Thyroid gland (tissue), 4 donors: ENCODE data around the gene DNTT. TPM values are rescaled to one million over a fixed set of nuclear protein-coding genes. Genes with fewer than 3 reads are reported as not detected.

Experiments used
- DNase-seq, 2 donors: peaks; one replicate each; pipeline ENCODE4 v3.0.0-alpha.2; 2019
- H3K27ac ChIP-seq, 3 donors: fragments of 200-600 bp; sonication (generic); 1 replicate in 2 of 3; 2 replicates in 1 of 3; pipeline ENCODE4 v1.5.1; 2016 to 2019; ENCODE audit warnings: mild to moderate bottlenecking in 1 of 3, moderate library complexity in 1 of 3
- H3K27me3 ChIP-seq: fragments of 200-600 bp; sonication (generic); one replicate; pipeline ENCODE4 v1.5.1; 2019
- H3K36me3 ChIP-seq, 2 donors: fragments of 200-600 bp; sonication (generic); one replicate each; pipeline ENCODE4 v1.5.1; 2016 to 2019
- H3K4me1 ChIP-seq, 2 donors: fragments of 200-600 bp; sonication (generic); one replicate each; pipeline ENCODE4 v1.5.1; 2017 to 2019
- H3K4me3 ChIP-seq, 3 donors: fragments of 200-600 bp; sonication (generic); replicated peaks in 1 of 3; 1 replicate in 2 of 3; 2 replicates in 1 of 3; pipeline ENCODE4 v1.5.1; 2016; ENCODE audit warnings: mild to moderate bottlenecking in 1 of 3
- H3K9me3 ChIP-seq: fragments of 200-600 bp; sonication (generic); one replicate; pipeline ENCODE4 v1.5.1; 2017
- CTCF ChIP-seq, 6 experiments: fragments of 200-600 bp in 3 of 6; fragments of 450-650 bp in 3 of 6; sonication (generic) in 3 of 6; IDR thresholded peaks; one replicate each; pipeline ENCODE4 v1.5.1; 2016 to 2019; ENCODE audit warnings: antibody characterized with exemption in 6 of 6, mild to moderate bottlenecking in 2 of 6, inconsistent platforms in 1 of 6, moderate library complexity in 1 of 6
- POLR2A ChIP-seq, 2 donors: fragments of 450-650 bp; IDR thresholded peaks; one replicate each; pipeline ENCODE4 v1.6.1; 2017; ENCODE audit warnings: antibody characterized with exemption in 2 of 2, mild to moderate bottlenecking in 2 of 2, moderate library complexity in 1 of 2
- WGBS, 2 donors: methylation state at CpG; one replicate each; pipeline ENCODE4 v1.1.5; 2017; 5-methylcytosine and 5-hydroxymethylcytosine counted together
- intact Hi-C: fragments of 100-400 bp; cut with DNase I; formaldehyde crosslinking; loops from one replicate; pipeline ENCODE4 v1.15.1; 2023
- total RNA-seq, 4 donors: library from RNA; depleted of rRNA; stranded (reverse); fragments of >200 nt; gene quantifications; one replicate each; pipeline ENCODE4 v1.2.3, GENCODE V29; 2016

Gene DNTT
- total RNA-seq, 4 donors from 2014 or later, result 0.88 TPM; not detected in 3

- H3K27me3 ChIP-seq, result no peaks in the 10 kb centered on the region
- H3K27ac ChIP-seq, result no peak overlapping the region
- H3K9me3 ChIP-seq, result no peaks in the 10 kb centered on the region
- DNase-seq, result no peak
- H3K36me3 ChIP-seq, result no peaks in the 10 kb centered on the region
- intact Hi-C loops, result no loop called here
- no peaks in the 10 kb centered on the region for H3K4me1 ChIP-seq
- H3K4me3 ChIP-seq, result no peak overlapping the region
- TF ChIP-seq POLR2A (IDR thresholded peaks at IDR 0.05) (no peak), CTCF (IDR thresholded peaks at IDR 0.05) (no peak)
These were observed 47.8 kb downstream of the DNTT start for GRCh38 chr10:96352027-96352426.

- Histone ChIP-seq H3K27ac (no peak overlapping the region), H3K27me3 (no peaks in the 10 kb centered on the region), H3K4me1 (no peaks in the 10 kb centered on the region), H3K9me3 (no peaks in the 10 kb centered on the region), H3K36me3 (no peaks in the 10 kb centered on the region), H3K4me3 (no peak overlapping the region)
- 68 to 69% methylated on average over 4 of the region's 4 CpGs for WGBS, 2 donors
- DNase-seq, result no peak
- TF ChIP-seq CTCF (IDR thresholded peaks at IDR 0.05) (no peak), POLR2A (IDR thresholded peaks at IDR 0.05) (no peak)
- intact Hi-C loops, result no loop called here
These were observed 48.3 kb downstream of the DNTT start for GRCh38 chr10:96352582-96352981.

GRCh38 chr10:96357038-96357620, 52.9 kb downstream of the DNTT start:
- 74 to 77% methylated on average over 8 of the region's 8 CpGs for WGBS, 2 donors
- no peak overlapping the region for H3K4me3 ChIP-seq
- no peak for DNase-seq
- no peaks in the 10 kb centered on the region for H3K27me3 ChIP-seq
- no peak overlapping the region for H3K27ac ChIP-seq
- H3K36me3 ChIP-seq, result no peaks in the 10 kb centered on the region
- H3K4me1 ChIP-seq, result no peaks in the 10 kb centered on the region
- H3K9me3 ChIP-seq, result no peaks in the 10 kb centered on the region
- TF ChIP-seq POLR2A (IDR thresholded peaks at IDR 0.05), result no peak
- TF ChIP-seq CTCF (IDR thresholded peaks at IDR 0.05), result no peak
- intact Hi-C loops, result no loop called here

GRCh38 chr10:96358851-96359540, 54.8 kb downstream of the DNTT start, which contains the start of gene OPALIN:
Gene OPALIN (minus strand): TSS chr10:96359002. CDS start chr10:96358896, 106 bp downstream.
- H3K36me3 ChIP-seq, result no peaks in the 10 kb centered on the region
- H3K4me1 ChIP-seq, result no peaks in the 10 kb centered on the region
- H3K9me3 ChIP-seq, result no peaks in the 10 kb centered on the region
- H3K4me3 ChIP-seq, result no peak within 1 kb of the TSS
- no peak within 1 kb of the TSS for H3K27ac ChIP-seq
- intact Hi-C loops, result no loop called here
- no peaks in the 10 kb centered on the region for H3K27me3 ChIP-seq
- no peak for TF ChIP-seq CTCF (IDR thresholded peaks at IDR 0.05)
- no peak for TF ChIP-seq POLR2A (IDR thresholded peaks at IDR 0.05)
- DNase-seq, result no peak
- WGBS, 2 donors, result 79 to 80% methylated on average over 7 of the region's 7 CpGs

GRCh38 chr10:96359616-96360015, 55.4 kb downstream of the DNTT start:
- intact Hi-C loops, result no loop called here
- H3K27me3 ChIP-seq, result no peaks in the 10 kb centered on the region
- no peaks in the 10 kb centered on the region for H3K36me3 ChIP-seq
- DNase-seq, result no peak
- no peak for TF ChIP-seq POLR2A (IDR thresholded peaks at IDR 0.05)
- no peak for TF ChIP-seq CTCF (IDR thresholded peaks at IDR 0.05)
- H3K4me3 ChIP-seq, result no peak overlapping the region
- H3K9me3 ChIP-seq, result no peaks in the 10 kb centered on the region
- H3K4me1 ChIP-seq, result no peaks in the 10 kb centered on the region
- no peak overlapping the region for H3K27ac ChIP-seq
- WGBS, 2 donors, result 73 to 81% methylated on average over 6 of the region's 6 CpGs
